Esophagus muscularis mucosa (tissue), 4 donors: ENCODE results near the gene LTA4H. TPM values are rescaled to one million over a fixed set of nuclear protein-coding genes. Genes with fewer than 3 reads are reported as not detected.

Experiments
- DNase-seq: peaks from one replicate; pipeline ENCODE4 v3.0.0-alpha.2; 2017; ENCODE audit errors: extremely low spot score
- H3K27ac ChIP-seq, 4 donors: fragments of 200-600 bp; sonication (generic); replicated peaks in 1 of 4; 1 replicate in 3 of 4; 2 replicates in 1 of 4; pipeline ENCODE4 v1.5.1; 2016 to 2019; ENCODE audit warnings: mild to moderate bottlenecking in 1 of 4
- H3K27me3 ChIP-seq, 4 donors: fragments of 200-600 bp; sonication (generic); one replicate each; pipeline versions ENCODE4 v1.5.1 to v1.6.0; 2016 to 2019
- H3K36me3 ChIP-seq, 4 donors: fragments of 200-600 bp; sonication (generic); one replicate each; pipeline ENCODE4 v1.5.1; 2016 to 2019
- H3K4me1 ChIP-seq, 4 donors: fragments of 200-600 bp; sonication (generic); one replicate each; pipeline ENCODE4 v1.5.1; 2016 to 2019
- H3K4me3 ChIP-seq, 4 donors: fragments of 200-600 bp; sonication (generic); 1 replicate in 2 of 4; 2 replicates in 2 of 4; pipeline ENCODE4 v1.5.1; 2016 to 2019; ENCODE audit warnings: mild to moderate bottlenecking in 4 of 4, moderate library complexity in 1 of 4
- H3K9me3 ChIP-seq, 4 donors: fragments of 200-600 bp; sonication (generic); 1 replicate in 3 of 4; 2 replicates in 1 of 4; pipeline ENCODE4 v1.5.1; 2016 to 2019
- CTCF ChIP-seq, 3 experiments: fragments of 200-600 bp in 2 of 3; fragments of 450-650 bp in 1 of 3; sonication (generic) in 2 of 3; IDR thresholded peaks; one replicate each; pipeline ENCODE4 v1.5.1; 2017 to 2019; ENCODE audit warnings: antibody characterized with exemption in 3 of 3, mild to moderate bottlenecking in 2 of 3, moderate library complexity in 1 of 3
- EP300 ChIP-seq: sonication (generic); formaldehyde crosslinking; IDR thresholded peaks from one replicate; pipeline ENCODE4 v1.6.1; 2017; ENCODE audit warnings: antibody characterized with exemption
- POLR2A ChIP-seq: fragments of 450-650 bp; IDR thresholded peaks from one replicate; pipeline ENCODE4 v1.6.1; 2017; ENCODE audit warnings: antibody characterized with exemption, moderate library complexity, mild to moderate bottlenecking, low read depth
- POLR2AphosphoS5 ChIP-seq, 2 donors: sonication (generic); formaldehyde crosslinking; IDR thresholded peaks; one replicate each; pipeline ENCODE4 v1.6.1; 2017; ENCODE audit warnings: antibody characterized with exemption in 2 of 2
- WGBS: methylation state at CpG from one replicate; pipeline ENCODE4 v1.1.5; 2018; 5-methylcytosine and 5-hydroxymethylcytosine counted together
- intact Hi-C: fragments of 100-400 bp; cut with DNase I; formaldehyde crosslinking; loops from one replicate; pipeline ENCODE4 v1.15.1; 2023
- total RNA-seq, 4 donors: library from RNA; depleted of rRNA; stranded (reverse); fragments of >200 nt; gene quantifications; one replicate each; pipeline versions ENCODE4 v1.1.0 to v1.2.1, GENCODE V29; 2016

The LTA4H gene
- total RNA-seq, 4 donors from 2014 or later: 47.8 to 75.0 (median 64.5) TPM

GRCh38 chr12:96033549-96034389 lies 1.6 kb downstream of the LTA4H start:
- peaks cover 13 to 34% (median 31%) of the 10 kb centered on the region in 4 donors for H3K4me1 ChIP-seq

GRCh38 chr12:96029826-96030225 lies 5.6 kb downstream of the LTA4H start:
- Histone ChIP-seq H3K9me3 (no peaks in the 10 kb centered on the region), H3K4me3 (no peak overlapping the region), H3K27ac (no peak overlapping the region), H3K36me3 (peaks cover 17 to 39% (median 28%) of the 10 kb centered on the region in 4 donors), H3K4me1 (peaks cover 13 to 34% (median 27%) of the 10 kb centered on the region in 4 donors), H3K27me3 (no peaks in the 10 kb centered on the region)
- intact Hi-C loops: loop anchor here (10.0 kb wide), 1 partner anchor 375 kb away; the partner anchor contains the start of gene CDK17
- WGBS: 86% methylated on average over 2 of the region's 2 CpGs
- no peak for TF ChIP-seq CTCF (IDR thresholded peaks at IDR 0.05)
- no peak for TF ChIP-seq POLR2AphosphoS5 (IDR thresholded peaks at IDR 0.05)
- TF ChIP-seq EP300: no peak
- no peak for TF ChIP-seq POLR2A
- DNase-seq: no peak

More at GRCh38 chr12:96033549-96034389, 1.6 kb downstream of the LTA4H start:
- Histone ChIP-seq H3K27ac (peak overlapping the region; percentile 79 to 94 (median 90)), H3K27me3 (no peaks in the 10 kb centered on the region), H3K9me3 (no peaks in the 10 kb centered on the region), H3K36me3 (no peaks in the 10 kb centered on the region), H3K4me3 (peak overlapping the region; percentile 73 to 96 (median 78))
- 64% methylated on average over 7 of the region's 7 CpGs for WGBS
- intact Hi-C loops: loop anchor here (10.0 kb wide), 1 partner anchor 371 kb away; the partner anchor contains the start of gene CDK17
- TF ChIP-seq CTCF (IDR thresholded peaks at IDR 0.05) (no peak), POLR2AphosphoS5 (IDR thresholded peaks at IDR 0.05) (no peak)
- DNase-seq: no peak

- no peaks in the 10 kb centered on the region for H3K9me3 ChIP-seq
- TF ChIP-seq CTCF (IDR thresholded peaks at IDR 0.05) (no peak), POLR2AphosphoS5 (IDR thresholded peaks at IDR 0.05) (no peak), EP300 (no peak), POLR2A (no peak)
- peaks cover under 1 to 21% (median 15%) of the 10 kb centered on the region in 4 donors for H3K4me1 ChIP-seq
- DNase-seq: no peak
- intact Hi-C loops: no loop called here
- WGBS: 86% methylated on average over 1 of the region's 1 CpG
- no peak overlapping the region for H3K27ac ChIP-seq
- H3K27me3 ChIP-seq: no peaks in the 10 kb centered on the region
- H3K36me3 ChIP-seq: peaks cover 22 to 52% (median 39%) of the 10 kb centered on the region in 4 donors
- no peak overlapping the region for H3K4me3 ChIP-seq
Observed at GRCh38 chr12:96028538-96028937, 6.8 kb downstream of the LTA4H start.

- no peak for DNase-seq
- no peak overlapping the region for H3K27ac ChIP-seq
- intact Hi-C loops: no loop called here
- no peak for TF ChIP-seq CTCF (IDR thresholded peaks at IDR 0.05)
- TF ChIP-seq POLR2AphosphoS5 (IDR thresholded peaks at IDR 0.05): no peak
- WGBS: 95% methylated on average over 1 of the region's 1 CpG
- peaks cover 41 to 74% (median 61%) of the 10 kb centered on the region in 4 donors for H3K36me3 ChIP-seq
- H3K4me1 ChIP-seq: no peaks in the 10 kb centered on the region
- H3K4me3 ChIP-seq: no peak overlapping the region
- no peaks in the 10 kb centered on the region for H3K27me3 ChIP-seq
- no peaks in the 10 kb centered on the region for H3K9me3 ChIP-seq
Observed at GRCh38 chr12:96026331-96026730, 9.1 kb downstream of the LTA4H start.
